Measurements from ENCODE around the gene CA9.

The CA9 gene

DNA sequence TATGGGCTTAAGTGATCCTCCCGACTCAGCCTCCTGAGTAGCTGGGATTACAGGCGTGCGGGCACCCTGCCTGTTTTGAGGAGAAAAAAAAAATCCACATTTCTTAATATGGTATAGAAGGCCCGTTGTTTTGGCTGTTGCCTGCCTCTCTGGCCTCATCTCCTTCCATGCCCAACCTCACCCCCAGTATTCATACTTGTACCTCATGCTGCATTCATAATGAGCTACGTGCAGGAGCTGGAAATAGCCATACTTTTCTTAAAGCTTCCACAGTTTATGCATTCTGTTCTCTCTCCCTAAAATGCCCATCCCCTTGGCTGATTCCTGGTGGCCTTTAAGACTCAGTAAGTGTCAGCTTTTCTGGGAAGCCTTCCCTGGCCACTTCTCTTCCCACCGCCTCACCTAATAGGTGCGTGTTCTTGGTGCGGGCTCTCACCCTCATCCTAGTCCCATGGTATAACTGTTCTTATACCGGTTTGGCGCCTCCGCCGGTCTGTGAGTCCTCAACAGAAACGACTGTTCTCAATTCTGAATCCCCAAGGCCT is 18.1 kb downstream of the CA9 start:
- no peak for DNase-seq (ENCODE audit: low spot score)

DNA sequence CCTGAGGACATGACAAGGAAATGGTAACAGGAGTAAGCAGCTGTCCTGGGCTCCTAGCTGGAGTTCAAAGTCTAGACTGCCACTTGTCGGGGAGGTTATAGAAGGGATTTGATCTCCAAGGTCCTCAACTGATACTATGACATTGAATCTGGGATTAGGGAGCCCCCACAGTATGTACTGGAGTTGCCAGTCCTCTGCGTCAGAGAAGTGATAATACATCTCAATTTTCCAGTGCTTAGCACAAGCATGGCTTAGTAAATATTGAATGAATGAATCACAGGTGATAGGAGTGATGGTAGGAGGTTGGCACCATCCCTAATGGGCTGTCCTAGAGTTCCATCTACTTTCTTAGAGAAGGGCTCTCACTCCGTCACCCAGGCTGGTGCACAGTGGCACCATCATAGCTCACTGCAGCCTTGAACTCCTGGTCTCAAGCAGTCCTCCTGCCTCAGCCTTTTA is 22.2 kb downstream of the CA9 start:
- no peak for DNase-seq (ENCODE audit: low spot score)

DNA sequence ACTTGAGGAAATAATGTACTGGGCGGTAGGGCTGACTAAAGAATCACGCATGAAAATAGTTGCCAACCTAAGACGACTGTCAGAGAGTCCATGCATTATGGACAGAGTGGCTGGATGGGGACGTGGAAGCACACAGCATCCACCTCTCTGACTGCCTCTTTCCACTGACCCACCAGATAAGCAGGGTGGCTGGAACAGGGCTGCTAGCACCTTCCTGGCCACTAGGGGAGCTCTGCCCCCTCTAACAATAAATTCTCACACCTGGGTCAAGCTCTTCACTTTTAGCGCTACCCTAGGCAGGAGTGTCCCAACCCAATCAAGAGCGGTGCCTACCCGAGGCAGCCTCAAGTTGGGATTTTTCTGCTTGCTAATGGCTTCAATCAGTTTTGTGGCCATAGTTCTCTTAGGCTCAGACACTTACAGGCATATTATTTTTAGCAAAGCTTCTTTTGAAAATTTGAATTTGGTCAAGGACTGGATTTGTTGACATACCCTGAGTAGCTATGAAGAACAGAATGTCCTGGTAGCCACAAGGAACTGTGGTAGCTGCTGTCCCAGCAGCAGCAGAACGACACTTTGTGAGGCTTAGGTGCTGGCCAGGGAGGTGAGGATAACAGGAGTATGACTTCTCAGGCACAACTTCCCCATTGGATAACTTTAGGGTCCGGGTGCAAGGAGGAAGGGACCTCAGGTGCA is 22.9 kb downstream of the CA9 start:
- peak; percentile 90 for DNase-seq (ENCODE audit: low spot score)

DNA sequence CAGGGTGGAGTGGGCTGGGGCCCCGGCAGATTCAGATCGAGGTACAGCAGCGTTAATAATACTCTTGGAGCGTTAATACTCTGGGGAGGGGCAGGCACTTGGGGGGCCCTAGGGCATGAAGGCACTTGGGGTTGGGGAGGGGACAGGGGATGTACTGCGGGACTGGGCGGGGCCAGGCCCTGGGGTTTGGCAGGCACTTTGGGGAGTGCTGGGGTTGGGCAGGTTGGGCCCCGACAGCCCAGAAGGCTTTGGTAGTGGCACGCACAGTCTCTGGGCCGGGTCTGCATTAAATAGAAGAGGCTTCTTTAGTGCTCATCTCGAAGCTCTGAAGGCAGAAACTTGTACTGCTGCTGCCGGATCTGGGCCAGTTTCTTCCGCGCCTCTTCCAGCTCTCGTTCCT is 23.8 kb downstream of the CA9 start:
- DNase-seq (ENCODE audit: low spot score): no peak

DNA sequence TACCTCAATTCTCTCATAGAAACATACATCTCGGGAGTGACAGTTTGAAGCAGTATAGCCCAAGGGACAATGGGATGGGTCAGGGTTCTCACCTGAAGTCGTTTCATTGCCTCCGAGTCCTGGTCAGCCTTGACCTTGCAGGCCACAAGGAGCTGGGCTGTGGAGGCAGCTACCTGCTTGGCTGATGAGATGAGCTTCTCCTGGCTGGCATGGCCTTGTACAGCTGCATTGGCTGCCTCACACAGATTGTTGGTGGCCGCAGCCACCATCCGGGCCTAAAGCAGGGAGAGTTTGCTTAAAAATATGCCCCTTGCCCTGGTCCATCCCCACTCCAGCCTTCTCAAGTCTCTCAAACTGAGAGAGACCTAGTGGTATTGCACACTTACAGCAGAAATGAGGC is 24.5 kb downstream of the CA9 start:
- no peak for DNase-seq (ENCODE audit: low spot score)

DNA sequence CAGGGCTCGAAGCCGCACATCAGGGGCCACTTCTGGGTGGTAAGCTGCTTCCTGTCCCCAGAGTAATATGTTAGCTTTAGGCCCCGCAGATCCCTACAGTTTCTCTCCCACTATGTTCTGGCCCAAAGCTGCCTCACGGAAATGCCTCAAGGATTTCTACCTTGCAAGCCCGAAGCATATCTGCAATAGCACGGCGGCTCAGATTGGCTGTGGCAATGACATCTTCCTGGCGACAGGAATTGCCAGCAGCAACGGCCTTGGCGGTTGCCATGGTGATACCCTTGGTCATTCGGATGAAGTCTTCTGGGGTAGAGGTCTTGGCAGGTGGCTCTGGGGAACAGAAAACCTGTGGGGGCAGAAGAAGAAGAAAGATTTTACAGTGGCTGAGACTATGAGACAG is 26.3 kb downstream of the CA9 start:
- no peak for DNase-seq (ENCODE audit: low spot score)

DNA sequence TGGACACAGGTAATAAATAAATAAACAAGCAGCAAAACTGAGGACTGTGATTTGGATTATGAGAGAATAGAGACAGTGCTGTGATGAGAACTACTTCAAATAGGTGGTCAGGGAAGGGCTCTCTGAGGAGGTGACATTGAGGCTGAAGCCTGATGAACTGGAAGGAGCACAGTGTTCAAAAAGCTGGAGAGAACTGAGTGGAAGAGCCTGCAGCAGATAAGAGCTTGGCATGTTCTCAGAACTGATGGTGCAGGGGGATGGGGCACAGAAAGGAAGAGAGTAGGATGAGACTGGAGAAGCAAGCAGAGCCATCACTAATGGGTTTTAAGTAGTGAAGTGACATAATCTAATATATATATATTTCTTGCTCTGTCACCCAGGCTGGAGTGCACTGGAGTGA is 27.2 kb downstream of the CA9 start:
- DNase-seq (ENCODE audit: low spot score): no peak

DNA sequence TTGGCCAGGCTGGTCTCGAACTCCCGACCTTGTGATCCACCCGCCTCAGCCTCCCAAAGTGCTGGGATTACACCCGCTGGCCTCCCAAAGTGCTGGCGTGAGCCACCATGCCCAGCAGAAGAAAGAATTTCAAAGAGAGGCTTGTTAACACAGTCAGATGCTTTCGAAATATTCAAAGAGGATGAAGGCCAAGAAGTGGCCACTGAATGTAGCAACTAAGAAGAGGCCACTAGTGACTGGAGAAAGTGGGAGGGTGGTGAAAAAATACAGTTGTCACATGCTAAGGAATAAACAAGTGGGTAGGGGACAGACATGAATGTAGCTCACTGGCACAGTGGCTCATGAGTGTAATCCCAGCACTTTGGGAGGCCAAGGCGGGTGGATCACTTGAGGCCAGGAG is 29.0 kb downstream of the CA9 start:
- no peak for DNase-seq (ENCODE audit: low spot score)

DNA sequence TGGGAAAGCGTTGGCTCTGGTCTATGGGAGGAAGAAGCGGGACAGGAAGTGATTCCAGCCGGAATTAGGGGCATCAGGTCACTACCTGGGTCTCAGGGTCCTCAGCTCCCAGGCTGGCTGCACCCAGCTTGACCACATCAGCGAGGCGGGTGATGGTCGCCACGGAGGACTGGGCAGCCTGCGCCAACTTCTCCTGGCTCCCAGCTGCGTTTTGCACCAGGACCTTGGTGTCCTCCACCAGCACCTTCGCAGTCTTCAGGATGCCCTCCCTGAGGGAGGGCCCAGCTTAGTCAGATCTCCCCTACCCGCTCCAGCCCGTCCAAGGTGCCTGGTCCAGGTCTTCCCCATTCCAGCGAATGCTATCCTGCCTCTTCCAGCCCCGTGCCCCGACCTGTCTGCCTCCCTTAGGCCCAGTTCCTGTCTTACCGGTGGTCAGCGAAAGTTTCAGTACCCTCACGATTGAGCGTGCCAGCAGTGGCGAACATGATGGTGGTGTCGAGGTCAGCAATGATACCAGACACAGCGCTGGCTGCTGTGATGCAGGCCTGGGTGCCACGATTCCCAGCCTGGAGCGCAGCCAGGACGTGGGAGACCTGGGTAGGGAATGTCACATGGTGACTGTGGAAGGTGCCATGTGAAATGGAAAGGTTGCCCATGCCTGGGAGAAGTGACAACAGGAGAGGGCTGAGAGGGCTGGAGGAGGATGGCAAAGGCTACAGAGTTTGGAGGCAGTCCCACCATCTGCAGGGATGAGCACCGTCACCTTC is 30.4 kb downstream of the CA9 start:
- DNase-seq (ENCODE audit: low spot score): no peak

DNA sequence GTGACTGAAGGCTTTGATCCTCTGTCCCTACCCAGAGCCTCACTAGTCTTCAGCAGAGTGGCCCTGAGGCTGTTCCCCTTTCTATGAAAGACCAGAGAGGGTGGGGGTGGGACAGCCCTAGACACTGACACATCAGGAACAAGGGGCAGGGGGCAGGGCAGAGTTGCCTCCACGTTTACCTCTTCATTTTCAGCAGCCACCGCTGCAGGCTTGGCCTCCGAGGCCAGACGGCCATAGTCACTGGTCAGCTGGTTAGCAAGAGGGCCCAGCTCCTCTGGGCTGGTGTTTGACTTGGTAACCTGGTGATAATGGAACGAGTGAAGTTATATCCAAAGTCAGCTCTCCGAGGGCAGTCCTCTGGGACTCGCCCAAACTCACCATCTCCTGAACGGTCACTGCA is 31.6 kb downstream of the CA9 start:
- DNase-seq (ENCODE audit: low spot score): no peak

DNA sequence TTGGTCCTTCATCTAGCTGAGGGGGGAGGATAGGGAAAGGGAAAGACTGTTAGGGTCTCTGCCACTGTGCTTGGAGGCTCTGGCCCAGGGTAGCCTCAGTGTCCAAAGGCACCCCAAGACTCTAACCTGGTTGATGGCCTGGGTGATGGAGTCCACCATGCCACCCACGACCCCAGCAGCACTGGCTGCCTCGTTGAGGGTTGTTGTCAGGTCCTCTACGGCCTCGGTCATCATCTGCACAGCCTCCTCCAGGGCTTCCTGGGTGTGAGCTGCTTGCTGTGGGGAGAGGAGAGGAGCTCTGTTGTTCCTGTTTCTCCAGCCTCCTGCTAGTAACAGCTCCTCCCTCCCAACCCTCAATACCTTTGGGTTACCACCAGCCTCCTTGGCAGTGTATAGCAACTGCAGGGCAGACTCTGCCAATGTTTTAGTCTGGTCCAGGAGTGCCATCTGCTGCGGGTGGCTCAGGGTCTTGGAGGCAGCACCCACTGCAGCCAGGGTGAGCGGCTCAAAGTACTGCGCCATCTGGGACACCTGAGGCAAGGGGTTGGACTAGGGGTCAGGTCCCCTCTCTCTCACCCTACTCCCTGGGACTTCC is 32.2 kb downstream of the CA9 start:
- no peak for DNase-seq (ENCODE audit: low spot score)

DNA sequence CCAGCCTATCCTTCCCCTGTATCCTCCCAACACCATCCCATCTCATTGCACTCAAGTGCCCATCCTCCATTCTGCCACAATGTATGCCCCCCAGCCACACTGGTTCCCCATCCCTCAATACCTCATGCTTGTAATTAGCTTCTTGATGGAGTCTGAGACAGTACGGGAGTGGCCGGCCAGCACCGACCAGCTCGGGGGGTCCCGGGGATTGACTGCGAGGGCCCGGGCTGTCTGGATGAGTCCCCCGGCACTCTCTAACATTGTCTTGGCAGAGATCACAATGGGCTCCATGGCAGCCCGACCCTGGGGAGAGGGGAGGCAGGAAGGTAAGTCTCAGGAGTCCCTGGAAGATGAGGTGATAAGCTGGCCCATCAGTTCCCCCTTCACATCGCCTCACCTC is 33.2 kb downstream of the CA9 start:
- DNase-seq (ENCODE audit: low spot score): no peak

DNA sequence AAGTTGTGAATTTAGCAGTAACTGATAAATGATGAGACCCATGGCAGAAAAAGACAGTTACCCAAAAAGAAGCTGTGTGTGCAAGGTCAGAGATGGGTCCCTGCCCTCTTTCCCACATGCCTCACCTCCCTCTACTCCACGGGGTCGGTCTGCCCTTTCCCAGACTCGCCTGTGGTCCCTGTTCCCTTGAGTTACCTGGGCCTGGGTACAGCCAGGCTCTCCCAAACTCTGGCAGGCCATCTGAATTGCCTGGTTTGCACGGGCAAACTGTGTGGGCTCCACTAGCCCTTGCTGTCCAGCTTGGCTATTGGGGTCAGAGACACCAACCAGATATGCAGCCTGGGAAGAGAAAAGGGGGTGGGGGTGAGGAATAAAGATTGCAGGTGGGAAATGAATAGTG is 34.4 kb downstream of the CA9 start:
- DNase-seq (ENCODE audit: low spot score): no peak

DNA sequence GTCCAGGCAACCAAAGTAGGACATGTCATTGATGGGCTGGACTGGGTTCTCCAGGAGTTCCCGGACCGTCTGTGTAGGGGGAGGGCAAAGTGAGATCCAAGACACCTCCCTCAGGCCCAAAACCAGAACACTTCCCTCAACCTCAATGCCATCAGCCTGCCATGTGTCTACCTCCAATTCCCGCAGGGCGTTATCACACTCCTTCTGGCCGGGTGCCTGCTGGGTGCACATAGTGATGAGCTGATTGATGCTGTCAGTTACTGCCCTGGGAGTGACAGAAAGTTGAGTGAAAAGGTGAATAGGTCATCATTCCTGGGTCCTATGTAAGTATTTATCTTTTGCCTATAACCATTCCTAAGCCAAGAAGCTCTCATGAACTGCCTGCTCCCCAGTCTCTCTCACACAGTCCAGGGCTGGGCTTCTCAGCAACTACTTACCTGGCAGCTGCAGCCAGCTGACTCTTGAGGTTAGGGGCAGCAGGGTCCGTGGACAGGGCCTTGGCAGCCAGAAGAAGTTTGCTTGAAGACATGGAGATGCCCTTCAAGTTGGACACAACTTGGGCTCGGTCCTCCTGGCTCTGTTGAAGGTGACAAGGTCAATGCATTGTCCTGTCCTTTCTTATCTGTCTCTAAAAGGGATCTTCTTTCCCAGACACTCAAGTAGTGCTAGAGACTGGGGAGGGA is 37.2 kb downstream of the CA9 start:
- DNase-seq (ENCODE audit: low spot score): no peak

DNA sequence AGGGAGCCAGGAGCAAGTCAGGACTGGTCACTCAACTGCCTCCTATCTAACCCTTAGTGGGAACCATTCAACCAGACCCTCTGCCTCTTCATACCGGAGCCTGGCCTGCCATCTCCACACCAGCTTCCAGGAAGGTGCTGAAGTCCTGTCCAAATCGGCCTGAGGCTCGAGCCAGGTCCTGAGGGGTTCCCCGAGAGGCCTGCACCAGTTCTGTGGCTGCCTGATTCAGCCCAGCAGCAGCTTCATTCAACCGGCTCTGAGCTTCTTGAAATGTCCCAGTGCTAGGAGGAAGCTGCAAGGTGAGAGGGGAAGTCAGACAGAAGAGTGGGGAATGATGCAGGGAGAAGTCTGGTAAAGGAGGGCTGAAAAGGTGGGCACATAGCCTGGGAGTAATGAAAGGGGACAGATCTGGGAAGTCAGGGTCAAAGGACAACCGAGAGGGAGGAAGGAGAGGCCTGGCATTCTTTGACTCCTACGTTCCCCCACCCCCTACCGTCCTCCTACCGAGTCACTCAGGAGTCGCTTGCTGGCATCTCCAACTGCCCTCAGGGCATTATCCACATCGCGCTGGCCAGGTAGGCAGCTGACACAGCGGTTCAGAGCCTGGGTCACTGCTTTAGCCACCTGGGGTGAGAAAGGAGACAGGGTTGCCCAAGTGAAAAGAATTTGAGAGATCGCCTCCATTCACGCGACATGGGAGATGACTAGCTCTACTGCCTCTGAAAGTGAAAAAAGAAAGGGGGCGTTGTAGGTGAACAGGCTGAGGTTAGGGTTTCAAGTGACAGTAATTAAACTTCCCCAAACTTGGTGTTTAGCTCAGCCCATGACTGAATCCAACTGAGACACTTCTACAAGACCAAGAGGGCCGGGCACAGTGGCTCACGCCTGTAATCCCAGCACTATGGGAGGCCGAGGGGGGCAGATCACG is 38.0 kb downstream of the CA9 start:
- DNase-seq (ENCODE audit: low spot score): no peak

DNA sequence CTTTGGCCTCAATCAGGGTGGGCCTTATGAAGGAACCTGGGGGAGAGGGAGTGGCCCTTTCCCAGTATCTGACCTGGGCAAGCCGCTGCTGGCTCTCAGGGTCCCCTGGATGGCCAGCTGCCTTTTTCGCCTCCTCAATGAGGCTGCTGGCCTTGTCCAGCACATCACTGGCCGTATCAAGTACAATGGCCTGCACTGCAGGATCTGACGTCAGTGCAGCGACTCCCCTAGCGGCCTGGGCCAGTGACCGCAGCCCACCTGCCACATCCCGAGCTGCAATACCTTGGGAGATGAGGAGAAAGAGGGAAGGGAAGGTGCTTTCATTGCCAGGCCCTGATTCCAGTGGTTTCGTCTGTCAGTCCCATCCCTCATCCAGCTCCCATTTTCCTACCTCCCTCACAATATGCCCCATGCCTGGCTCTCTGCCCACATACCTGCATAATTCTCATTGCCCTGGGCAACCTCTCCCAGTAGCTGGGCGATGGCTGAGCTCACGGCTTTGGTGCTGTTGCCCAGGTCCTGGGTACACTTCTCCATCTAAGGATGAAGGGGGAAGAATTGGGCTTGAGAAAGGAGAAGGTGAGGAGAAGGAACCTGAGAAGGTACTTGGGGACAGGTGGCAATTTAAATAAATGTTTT is 39.2 kb downstream of the CA9 start:
- no peak for DNase-seq (ENCODE audit: low spot score)

DNA sequence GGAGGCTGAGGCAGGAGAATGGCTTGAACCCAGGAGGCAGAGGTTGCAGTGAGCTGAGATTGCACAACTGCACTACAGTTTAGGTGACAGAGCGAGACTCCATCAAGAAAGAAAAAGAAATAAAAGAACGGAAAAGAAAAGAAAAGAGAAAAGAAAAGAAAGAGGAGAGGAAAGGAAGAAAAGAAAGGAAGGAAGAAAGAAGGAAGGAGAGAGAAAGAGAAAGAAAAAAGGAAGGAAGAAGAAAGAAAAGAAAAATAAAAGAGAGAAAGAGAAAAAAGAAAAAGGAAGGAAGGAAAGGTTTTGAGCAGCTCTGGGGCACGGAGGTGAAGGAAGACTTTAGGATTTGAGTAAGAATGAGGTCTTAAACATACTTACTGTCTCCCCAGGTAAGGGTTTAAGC is 39.9 kb downstream of the CA9 start:
- no peak for DNase-seq (ENCODE audit: low spot score)

DNA sequence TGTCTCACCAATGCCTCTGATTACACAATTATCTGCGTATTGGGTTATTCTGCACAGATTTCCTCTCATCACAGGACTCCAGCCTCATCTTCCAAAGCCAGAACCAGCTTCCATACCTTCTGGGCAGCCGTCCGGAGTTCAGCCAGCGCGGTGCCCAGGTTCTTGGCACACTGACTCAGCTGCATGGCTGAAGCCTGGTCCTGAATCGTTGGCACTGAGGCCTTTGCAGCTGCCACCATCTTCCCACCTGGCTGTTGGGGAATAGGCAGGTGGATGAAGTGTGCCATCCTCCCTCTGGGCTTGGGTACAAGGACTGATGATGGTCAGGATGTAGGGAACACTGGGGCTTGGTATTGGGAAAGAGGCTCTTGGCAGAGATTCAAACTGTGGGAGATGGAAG is 40.4 kb downstream of the CA9 start:
- no peak for DNase-seq (ENCODE audit: low spot score)

DNA sequence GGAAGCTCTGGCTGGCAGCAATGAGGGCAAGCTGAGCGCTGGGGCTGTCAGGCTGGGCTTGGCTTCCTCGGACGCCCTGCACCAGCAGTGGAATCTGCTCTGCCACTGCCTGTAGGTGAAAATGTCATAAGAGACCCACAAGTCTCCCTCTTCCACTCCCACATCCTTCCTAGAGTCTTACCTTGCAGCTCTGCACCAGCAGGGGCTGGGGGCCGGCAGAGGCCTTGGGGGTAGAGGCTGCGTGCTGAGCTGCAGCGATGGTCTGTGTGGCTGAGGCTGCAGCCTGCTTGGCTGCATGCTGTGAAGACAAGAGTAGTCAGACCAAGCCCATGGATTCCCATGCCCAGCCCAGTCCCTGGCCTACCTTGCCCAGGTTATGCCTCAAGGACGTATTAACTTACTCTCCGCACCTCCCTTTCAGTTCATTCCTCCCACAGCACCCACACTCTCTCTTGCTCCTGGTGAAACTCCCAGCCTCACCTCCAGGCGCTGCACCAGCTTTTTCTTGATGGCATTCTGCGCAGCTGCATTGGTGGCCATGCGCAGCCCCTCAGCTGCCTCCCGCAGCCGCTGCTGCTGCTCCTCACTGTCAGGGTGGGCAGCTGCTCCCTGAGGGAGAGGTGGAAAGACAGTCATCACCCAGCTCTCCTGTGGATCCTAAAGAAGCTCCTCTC is 41.0 kb downstream of the CA9 start:
- DNase-seq (ENCODE audit: low spot score): no peak

DNA sequence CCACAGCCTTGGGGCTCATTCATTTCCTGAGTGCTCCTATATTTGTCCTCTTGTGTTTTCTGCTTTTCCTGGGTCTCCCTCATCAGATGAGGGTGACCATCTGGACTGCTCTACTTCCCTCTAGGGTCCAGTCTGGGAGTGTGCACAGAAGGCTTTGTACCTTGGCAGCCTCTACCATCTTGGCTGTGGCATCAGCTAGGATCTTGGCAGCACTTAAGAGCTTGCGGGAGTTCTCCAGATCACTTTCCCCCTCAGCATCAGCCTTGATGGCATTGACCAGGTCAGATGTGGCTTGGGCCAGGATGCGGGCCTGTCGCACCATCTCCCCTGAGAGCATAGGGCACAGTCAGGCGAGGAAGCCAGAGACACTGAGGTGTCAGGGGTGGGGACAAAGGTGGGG is 42.5 kb downstream of the CA9 start:
- DNase-seq (ENCODE audit: low spot score): no peak
